Measurements from ENCODE around the gene PGAP3. TPM values are rescaled to one million over a fixed set of nuclear protein-coding genes. Genes with fewer than 3 reads are reported as not detected.

Gene PGAP3
- total and polyA plus RNA-seq, 8 donors = 3.2 to 42.9 (median 16.3) TPM

GRCh38 chr17:39679521-39680192 lies 8.2 kb downstream of the PGAP3 start:
- peak in 2 of 3 donors; percentile 25 to 28 for TF ChIP-seq POLR2AphosphoS5 (IDR thresholded peaks at IDR 0.05)
- no peak for TF ChIP-seq EP300 (IDR thresholded peaks at IDR 0.05)
- no peak for TF ChIP-seq CTCF (IDR thresholded peaks at IDR 0.05)
- no peak for TF ChIP-seq POLR2A (IDR thresholded peaks at IDR 0.05)
- WGBS, 5 donors = 38 to 61% (median 43%) methylated on average over 12 of the region's 12 CpGs
- Histone ChIP-seq H3K36me3 (peaks cover 5 to 45% (median 36%) of the 10 kb centered on the region in 4 donors), H3K27ac (peak overlapping the region; percentile 70 to 84 (median 77)), H3K9me3 (no peaks in the 10 kb centered on the region), H3K4me1 (peaks cover 46 to 61% (median 52%) of the 10 kb centered on the region in 4 donors), H3K4me3 (no peak overlapping the region), H3K27me3 (no peaks in the 10 kb centered on the region)
- intact Hi-C loops (cut with DNase I; ENCODE audit: low total_unique reads) = no loop called here
- DNase-seq = peak; percentile 51 to 66

GRCh38 chr17:39678340-39679116 lies 9.3 kb downstream of the PGAP3 start:
- Histone ChIP-seq H3K27me3 (no peaks in the 10 kb centered on the region), H3K27ac (peak overlapping the region; percentile 70 to 84 (median 77)), H3K36me3 (peaks cover 0 to 34% (median 25%) of the 10 kb centered on the region in 4 donors), H3K4me1 (peaks cover 47 to 63% (median 55%) of the 10 kb centered on the region in 4 donors), H3K4me3 (no peak overlapping the region), H3K9me3 (no peaks in the 10 kb centered on the region)
- intact Hi-C loops (cut with DNase I; ENCODE audit: low total_unique reads) = no loop called here
- peak; percentile 69 to 90 for DNase-seq
- TF ChIP-seq POLR2AphosphoS5 (IDR thresholded peaks at IDR 0.05) (peak in 1 of 3 donors; percentile 2), CTCF (IDR thresholded peaks at IDR 0.05) (no peak), EP300 (IDR thresholded peaks at IDR 0.05) (no peak), POLR2A (IDR thresholded peaks at IDR 0.05) (no peak)
- 54 to 74% (median 66%) methylated on average over 13 of the region's 13 CpGs for WGBS, 5 donors

- H3K4me1 ChIP-seq = peaks cover 47 to 63% (median 55%) of the 10 kb centered on the region in 4 donors
- peaks cover 0 to 26% (median 18%) of the 10 kb centered on the region in 4 donors for H3K36me3 ChIP-seq
- H3K27ac ChIP-seq = peak overlapping the region; percentile 70 to 84 (median 77)
- H3K27me3 ChIP-seq = no peaks in the 10 kb centered on the region
- TF ChIP-seq POLR2A (IDR thresholded peaks at IDR 0.05) (no peak), CTCF (IDR thresholded peaks at IDR 0.05) (no peak), EP300 (IDR thresholded peaks at IDR 0.05) (no peak)
- intact Hi-C loops (cut with DNase I; ENCODE audit: low total_unique reads) = no loop called here
- DNase-seq = peak in 1 of 2 donors; percentile 58
- no peaks in the 10 kb centered on the region for H3K9me3 ChIP-seq
- 30 to 51% (median 42%) methylated on average over 12 to 13 of the region's 13 CpGs for WGBS, 5 donors
- H3K4me3 ChIP-seq = no peak overlapping the region
Measured at GRCh38 chr17:39677542-39678339, 10.1 kb downstream of the PGAP3 start.

GRCh38 chr17:39677072-39677471 lies 10.8 kb downstream of the PGAP3 start:
- WGBS, 5 donors = 73 to 86% (median 76%) methylated on average over 8 of the region's 8 CpGs
- peak overlapping the region in 4 of 5 donors; percentile 70 to 79 (median 74) for H3K27ac ChIP-seq

More at GRCh38 chr17:39677072-39677471, 10.8 kb downstream of the PGAP3 start:
- peaks cover 0 to 22% (median 14%) of the 10 kb centered on the region in 4 donors for H3K36me3 ChIP-seq
- peaks cover 0 to 3% (median 0%) of the 10 kb centered on the region in 3 donors for H3K27me3 ChIP-seq
- peaks cover 47 to 66% (median 57%) of the 10 kb centered on the region in 4 donors for H3K4me1 ChIP-seq
- H3K4me3 ChIP-seq = no peak overlapping the region
- no peaks in the 10 kb centered on the region for H3K9me3 ChIP-seq
- no peak for TF ChIP-seq CTCF (IDR thresholded peaks at IDR 0.05)
- no peak for TF ChIP-seq POLR2AphosphoS5 (IDR thresholded peaks at IDR 0.05)
- TF ChIP-seq EP300 (IDR thresholded peaks at IDR 0.05) = no peak
- no peak for TF ChIP-seq POLR2A (IDR thresholded peaks at IDR 0.05)
- intact Hi-C loops (cut with DNase I; ENCODE audit: low total_unique reads) = no loop called here
- DNase-seq = no peak
